Iris pigment epithelial cell (primary cell): ENCODE measurements around the gene RTN3.
"Not testable (repeated sequence)": the region's sequence is repeated elsewhere in the genome, so short reads cannot be mapped to it uniquely, and the experiment has no call there.

Source experiments
- DNase-seq: peaks from one replicate; pipeline ENCODE4 v3.0.0-alpha.2; 2011; ENCODE audit warnings: low read depth

Gene RTN3

GRCh38 chr11:63682066-63683021 is 1.0 kb downstream of the RTN3 start:
- peak; percentile 34 for DNase-seq

- no peak for DNase-seq
These were observed 2.1 kb downstream of the RTN3 start for GRCh38 chr11:63683133-63683991.

GRCh38 chr11:63685158-63685721 is 3.9 kb downstream of the RTN3 start:
- not testable (repeated sequence) for DNase-seq

- no peak for DNase-seq
These were observed 5.6 kb downstream of the RTN3 start for GRCh38 chr11:63686926-63687325.

GRCh38 chr11:63687845-63688244 is 6.5 kb downstream of the RTN3 start:
- no peak for DNase-seq

- DNase-seq, result no peak
These were observed 13.3 kb downstream of the RTN3 start for GRCh38 chr11:63694596-63694995.

GRCh38 chr11:63698976-63699733 is 17.9 kb downstream of the RTN3 start:
- DNase-seq, result no peak

GRCh38 chr11:63699896-63700295 is 18.6 kb downstream of the RTN3 start:
- no peak for DNase-seq

GRCh38 chr11:63705526-63705925 is 24.2 kb downstream of the RTN3 start:
- no peak for DNase-seq

GRCh38 chr11:63708764-63709163 is 27.5 kb downstream of the RTN3 start:
- no peak for DNase-seq

GRCh38 chr11:63709336-63709884 is 28.1 kb downstream of the RTN3 start:
- DNase-seq, result no peak

- DNase-seq, result peak; percentile 90
These were observed 29.3 kb downstream of the RTN3 start for GRCh38 chr11:63710476-63711217.

GRCh38 chr11:63711838-63712237 is 30.5 kb downstream of the RTN3 start:
- no peak for DNase-seq

GRCh38 chr11:63713766-63714165 is 32.5 kb downstream of the RTN3 start:
- DNase-seq, result no peak

- DNase-seq, result no peak
These were observed 34.7 kb downstream of the RTN3 start for GRCh38 chr11:63716046-63716445.

- no peak for DNase-seq
These were observed 37.7 kb downstream of the RTN3 start for GRCh38 chr11:63719001-63719400.

GRCh38 chr11:63719987-63720386 is 38.7 kb downstream of the RTN3 start:
- DNase-seq, result peak; percentile 77

GRCh38 chr11:63720611-63721010 is 39.3 kb downstream of the RTN3 start:
- no peak for DNase-seq

GRCh38 chr11:63729326-63729725 is 48.0 kb downstream of the RTN3 start:
- no peak for DNase-seq

GRCh38 chr11:63736864-63737263 is 55.6 kb downstream of the RTN3 start:
- DNase-seq, result no peak

- DNase-seq, result no peak
These were observed 56.4 kb downstream of the RTN3 start for GRCh38 chr11:63737718-63738117.
